Naive B cell (primary cell): Measurements from ENCODE around the gene CDX2. TPM values are rescaled to one million over a fixed set of nuclear protein-coding genes. Genes with fewer than 3 reads are reported as not detected.

Experiments used
- ATAC-seq, 2 donors: fragments of 150-1000 bp; cut with Tn5 transposase; 2 replicates each; pipeline ENCODE4 v1.10.0; 2021; ENCODE audit warnings: low read depth in 2 of 2, mild to moderate bottlenecking in 2 of 2, moderate library complexity in 2 of 2
- DNase-seq: peaks from one replicate; pipeline ENCODE4 v3.0.0; 2022
- H3K27ac Mint-ChIP-seq, 6 donors: one replicate each; pipeline ENCODE4 v1.8.0; 2020 to 2022; ENCODE audit warnings: mild to moderate bottlenecking in 6 of 6, mixed read lengths in 6 of 6, moderate library complexity in 5 of 6, inconsistent platforms in 2 of 6
- H3K27me3 Mint-ChIP-seq, 3 donors: one replicate each; pipeline ENCODE4 v1.8.0; 2021 to 2022; ENCODE audit warnings: mixed read lengths in 3 of 3, mild to moderate bottlenecking in 1 of 3
- H3K36me3 Mint-ChIP-seq, 2 donors: one replicate each; pipeline ENCODE4 v1.8.0; 2020 to 2022; ENCODE audit warnings: mixed read lengths in 2 of 2, inconsistent platforms in 1 of 2, mild to moderate bottlenecking in 1 of 2
- H3K4me1 Mint-ChIP-seq, 3 donors: one replicate each; pipeline ENCODE4 v1.8.0; 2020 to 2022; ENCODE audit warnings: mixed read lengths in 3 of 3, inconsistent platforms in 1 of 3, mild to moderate bottlenecking in 1 of 3, moderate library complexity in 1 of 3
- H3K4me3 Mint-ChIP-seq, 8 donors: one replicate each; pipeline ENCODE4 v1.8.0; 2020 to 2022; ENCODE audit warnings: mild to moderate bottlenecking in 8 of 8, mixed read lengths in 8 of 8, moderate library complexity in 8 of 8, inconsistent platforms in 2 of 8
- H3K9me3 Mint-ChIP-seq, 7 donors: one replicate each; pipeline ENCODE4 v1.8.0; 2020 to 2022; ENCODE audit warnings: mixed read lengths in 7 of 7, mild to moderate bottlenecking in 5 of 7, inconsistent platforms in 2 of 7, moderate library complexity in 1 of 7
- polyA plus RNA-seq, 6 donors: library from polyadenylated mRNA; unstranded; fragments of 300-500 nt; fragmentation: Illumina TruSeq; gene quantifications; one replicate each; pipeline ENCODE4 v1.2.3, GENCODE V29; 2021; ENCODE audit warnings: low read depth in 6 of 6

Gene CDX2
- polyA plus RNA-seq, 6 donors from 2014 or later: not detected

DNA sequence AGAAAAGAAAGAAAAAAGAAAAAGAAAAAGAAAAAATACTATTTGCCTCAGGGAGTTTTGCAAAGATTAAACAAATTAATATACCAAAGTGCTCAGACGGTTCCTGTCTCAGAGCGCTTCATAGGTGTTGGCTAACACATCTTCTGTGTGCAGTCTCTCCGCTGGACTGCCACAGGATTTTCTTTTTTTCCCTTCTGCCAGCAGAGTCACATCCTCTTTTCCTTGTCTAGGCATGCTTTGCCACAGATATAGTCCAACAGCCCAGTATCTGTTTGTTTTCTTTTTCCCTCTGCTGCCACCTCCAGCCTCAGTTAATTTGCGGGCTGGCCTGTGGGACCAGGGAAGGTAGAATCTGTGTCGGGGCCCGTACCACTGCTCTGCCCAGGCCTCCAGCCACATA lies 22.8 kb upstream of the CDX2 start:
- no peak for DNase-seq
- H3K27me3 Mint-ChIP-seq: peaks cover 0 to 5% (median 0%) of the 10 kb centered on the region in 3 donors
- no peaks in the 10 kb centered on the region for H3K9me3 Mint-ChIP-seq
- ATAC-seq: no peak
- no peaks in the 10 kb centered on the region for H3K36me3 Mint-ChIP-seq
- H3K4me1 Mint-ChIP-seq: no peaks in the 10 kb centered on the region
- no peak overlapping the region for H3K27ac Mint-ChIP-seq
- H3K4me3 Mint-ChIP-seq: no peak overlapping the region

DNA sequence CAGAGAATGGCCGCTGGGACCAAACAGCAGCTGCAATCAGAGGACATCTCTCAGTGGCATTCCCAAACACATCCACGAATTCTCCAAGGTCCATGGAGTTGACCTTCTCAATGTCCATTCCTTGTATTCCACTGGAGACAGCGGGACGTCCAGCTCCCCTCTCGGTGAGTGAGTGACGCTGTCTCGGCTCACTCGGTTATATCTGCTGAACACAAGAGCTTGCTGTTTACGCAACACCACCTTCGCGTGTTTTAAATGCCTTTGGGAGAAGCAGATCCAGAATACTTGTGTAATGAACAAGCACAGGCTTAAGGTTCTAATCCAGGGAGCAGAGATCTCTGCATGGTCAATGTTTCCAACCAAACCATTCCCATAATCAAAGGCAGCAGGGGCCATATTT lies 19.4 kb upstream of the CDX2 start, which contains the start of gene URAD:
Gene URAD, minus strand, starts transcription at position 174 of the 400 bp plus-strand sequence. Its CDS starts 56 bp downstream, at position 118.
- Mint-ChIP-seq H3K27me3 (peaks cover 5 to 14% (median 10%) of the 10 kb centered on the region in 3 donors), H3K27ac (peak within 1 kb of the TSS in 1 of 6 donors; percentile 76), H3K4me1 (peaks cover 0 to 4% (median 0%) of the 10 kb centered on the region in 3 donors), H3K9me3 (no peaks in the 10 kb centered on the region), H3K36me3 (no peaks in the 10 kb centered on the region), H3K4me3 (no peak within 1 kb of the TSS)
- no peak for DNase-seq
- ATAC-seq: no peak

DNA sequence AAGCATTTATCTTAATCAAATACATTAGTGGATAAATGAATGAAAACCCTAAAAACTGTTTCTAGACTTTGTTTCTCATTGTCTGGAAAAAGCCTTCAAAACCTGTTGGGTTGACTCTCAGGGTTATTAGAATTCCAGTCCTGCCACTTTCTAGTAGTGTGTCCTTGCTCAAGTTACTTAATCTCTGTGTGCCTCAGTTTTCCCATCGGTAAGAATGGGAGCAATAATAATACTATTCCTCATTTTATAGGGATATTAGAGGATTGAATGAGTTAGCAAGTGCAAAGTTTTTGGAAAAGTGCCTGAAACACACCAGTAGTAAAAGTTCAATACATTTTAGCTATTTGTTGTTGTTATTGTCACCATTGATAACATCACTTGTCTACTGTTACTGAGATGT lies 16.5 kb upstream of the CDX2 start:
- H3K4me3 Mint-ChIP-seq: no peak overlapping the region
- ATAC-seq (no peak), DNase-seq (no peak)
- no peaks in the 10 kb centered on the region for H3K36me3 Mint-ChIP-seq
- peaks cover 29 to 43% (median 40%) of the 10 kb centered on the region in 3 donors for H3K27me3 Mint-ChIP-seq
- H3K9me3 Mint-ChIP-seq: no peaks in the 10 kb centered on the region
- peaks cover 0 to 6% (median 4%) of the 10 kb centered on the region in 3 donors for H3K4me1 Mint-ChIP-seq
- H3K27ac Mint-ChIP-seq: no peak overlapping the region

DNA sequence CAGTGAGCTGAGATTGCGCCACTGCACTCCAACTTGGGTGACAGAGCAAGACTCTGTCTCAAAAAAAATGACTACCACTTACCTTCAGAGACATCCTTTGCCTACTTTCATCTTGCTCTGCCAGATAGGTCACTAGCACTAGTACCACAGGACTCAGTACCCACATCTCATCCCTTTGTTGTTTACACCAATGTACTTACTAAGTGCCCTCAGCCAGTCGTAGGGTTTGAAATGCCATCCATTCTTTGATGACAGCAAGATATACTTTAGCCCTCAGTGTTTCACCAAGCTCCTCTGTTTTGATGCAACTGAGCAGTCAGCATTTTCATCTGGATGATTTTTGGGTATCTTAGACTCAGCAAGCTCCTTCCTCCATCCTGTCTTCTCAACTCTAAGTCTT lies 13.2 kb upstream of the CDX2 start:
- Mint-ChIP-seq H3K4me1 (peaks cover 19 to 25% (median 24%) of the 10 kb centered on the region in 3 donors), H3K36me3 (no peaks in the 10 kb centered on the region), H3K27ac (peak overlapping the region in 1 of 6 donors; percentile 74), H3K9me3 (no peaks in the 10 kb centered on the region), H3K4me3 (no peak overlapping the region), H3K27me3 (peaks cover 51 to 70% (median 69%) of the 10 kb centered on the region in 3 donors)
- ATAC-seq (no peak), DNase-seq (no peak)

DNA sequence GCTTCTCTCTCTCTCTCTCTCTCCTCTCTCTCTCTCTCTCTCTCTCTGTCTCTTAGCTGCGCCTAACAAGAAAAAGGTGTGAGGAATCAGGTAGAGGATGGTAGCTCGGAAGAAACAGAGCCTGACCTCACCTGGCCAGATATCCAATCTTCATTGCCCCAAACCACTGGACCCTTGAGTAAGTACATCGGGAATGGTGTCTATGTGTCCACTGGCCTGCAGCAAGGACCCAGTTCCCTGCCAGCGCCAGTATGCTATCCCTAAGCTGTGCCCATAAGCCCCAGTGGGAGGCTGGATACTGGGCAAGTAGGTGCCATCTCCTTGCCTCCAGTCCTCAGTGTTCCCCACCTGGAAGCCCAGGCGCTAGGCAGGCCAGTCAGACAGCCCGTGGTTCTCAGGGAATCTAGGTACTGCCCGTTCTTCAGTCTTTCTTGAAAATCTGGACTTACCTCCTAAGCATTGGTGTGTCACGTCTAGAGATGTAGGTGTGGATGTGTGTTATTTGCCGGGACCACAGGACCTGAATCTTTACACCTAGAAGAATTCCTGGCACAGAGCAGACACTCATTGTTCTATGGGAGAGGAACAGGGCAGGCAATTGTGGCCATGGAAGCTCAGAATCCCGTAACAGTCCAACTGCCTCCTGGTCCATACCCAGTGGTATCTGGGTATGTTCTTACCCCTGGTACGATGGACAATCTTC lies 12.0 kb upstream of the CDX2 start:
- Mint-ChIP-seq H3K9me3 (no peaks in the 10 kb centered on the region), H3K27ac (peak overlapping the region in 3 of 6 donors; percentile 49 to 93 (median 71))

DNA sequence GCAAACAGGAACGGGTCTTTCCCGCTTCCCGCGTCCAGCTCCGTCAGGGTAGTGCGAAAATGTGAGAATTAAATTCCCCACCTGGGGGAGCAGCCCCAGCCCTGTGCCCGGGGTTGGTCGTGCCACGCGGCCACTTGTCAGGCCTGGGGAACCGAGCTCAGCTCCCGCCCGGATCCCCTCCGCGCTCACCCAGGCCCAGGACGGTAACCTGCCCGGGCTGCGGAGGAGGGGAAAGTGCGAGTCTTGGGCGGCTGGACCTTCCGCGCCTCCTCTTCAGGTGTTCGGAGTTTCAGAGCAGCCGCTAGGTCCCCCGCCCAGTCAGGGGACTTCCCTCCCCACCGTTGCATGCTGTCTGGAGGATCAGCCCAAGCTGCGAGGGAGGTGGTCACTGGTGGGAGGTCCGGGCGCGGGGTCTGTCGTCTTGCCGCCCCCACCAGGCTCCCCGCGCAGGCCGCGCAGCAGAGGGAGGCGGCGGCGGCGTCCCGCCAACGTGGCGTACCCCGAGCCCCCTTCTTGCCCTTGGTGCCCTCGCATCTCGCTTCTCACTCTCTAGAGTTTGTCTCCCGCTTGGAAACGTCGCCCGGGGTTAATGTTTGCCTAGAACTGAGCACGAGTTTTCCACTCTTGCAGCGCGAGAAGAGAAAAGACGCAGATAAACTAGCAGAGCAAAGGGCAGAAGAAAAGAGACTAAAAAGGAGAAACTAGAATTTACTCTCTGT lies 11.3 kb upstream of the CDX2 start:
- Mint-ChIP-seq H3K9me3 (no peaks in the 10 kb centered on the region), H3K27me3 (peaks cover 69 to 87% (median 83%) of the 10 kb centered on the region in 3 donors), H3K36me3 (no peaks in the 10 kb centered on the region), H3K27ac (peak overlapping the region in 1 of 6 donors; percentile 93), H3K4me1 (peaks cover 24 to 35% (median 32%) of the 10 kb centered on the region in 3 donors), H3K4me3 (peak overlapping the region; percentile 7 to 89 (median 77))
- peak; percentile 20 to 32 for ATAC-seq
- DNase-seq: no peak

More for the DNA sequence above, 12.0 kb upstream of the CDX2 start:
- no peaks in the 10 kb centered on the region for H3K36me3 Mint-ChIP-seq
- peaks cover 63 to 80% (median 76%) of the 10 kb centered on the region in 3 donors for H3K27me3 Mint-ChIP-seq
- H3K4me1 Mint-ChIP-seq: peaks cover 24 to 28% (median 25%) of the 10 kb centered on the region in 3 donors
- no peak for ATAC-seq
- peak overlapping the region in 7 of 8 donors; percentile 18 to 89 (median 75) for H3K4me3 Mint-ChIP-seq
- no peak for DNase-seq

DNA sequence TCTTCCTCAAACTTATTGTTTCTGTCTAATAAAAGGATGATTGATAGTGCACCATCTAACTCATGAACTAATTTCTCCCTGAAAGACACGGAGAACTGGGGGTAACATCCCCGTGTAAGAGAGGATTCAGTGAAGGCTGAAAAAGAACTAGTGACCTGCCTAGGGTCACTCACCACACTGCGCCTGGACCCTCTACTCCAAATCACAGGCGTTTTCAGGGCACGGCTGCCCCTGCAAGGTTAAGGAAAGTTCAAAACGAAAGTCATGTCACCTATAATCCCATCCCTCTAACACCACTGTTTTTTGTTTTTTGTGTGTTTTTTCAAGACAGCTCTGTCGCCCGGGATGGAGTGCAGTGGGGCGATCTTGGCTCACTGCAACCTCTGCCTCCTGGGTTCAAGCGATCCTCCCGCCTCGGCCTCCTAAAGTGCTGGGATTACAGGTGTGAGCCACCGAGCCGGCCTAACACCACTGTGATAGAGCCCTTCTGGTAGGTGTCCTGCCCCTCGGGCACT lies 10.7 kb upstream of the CDX2 start:
- Mint-ChIP-seq H3K27me3 (peaks cover 75 to 93% (median 89%) of the 10 kb centered on the region in 3 donors), H3K4me1 (peaks cover 24 to 38% (median 35%) of the 10 kb centered on the region in 3 donors), H3K27ac (peak overlapping the region in 2 of 6 donors; percentile 2 to 60), H3K4me3 (peak overlapping the region; percentile 7 to 86 (median 77)), H3K36me3 (no peaks in the 10 kb centered on the region), H3K9me3 (peaks cover 0 to under 1% (median 0%) of the 10 kb centered on the region in 7 donors)
- ATAC-seq (peak in 1 of 2 donors; percentile 4), DNase-seq (no peak)

DNA sequence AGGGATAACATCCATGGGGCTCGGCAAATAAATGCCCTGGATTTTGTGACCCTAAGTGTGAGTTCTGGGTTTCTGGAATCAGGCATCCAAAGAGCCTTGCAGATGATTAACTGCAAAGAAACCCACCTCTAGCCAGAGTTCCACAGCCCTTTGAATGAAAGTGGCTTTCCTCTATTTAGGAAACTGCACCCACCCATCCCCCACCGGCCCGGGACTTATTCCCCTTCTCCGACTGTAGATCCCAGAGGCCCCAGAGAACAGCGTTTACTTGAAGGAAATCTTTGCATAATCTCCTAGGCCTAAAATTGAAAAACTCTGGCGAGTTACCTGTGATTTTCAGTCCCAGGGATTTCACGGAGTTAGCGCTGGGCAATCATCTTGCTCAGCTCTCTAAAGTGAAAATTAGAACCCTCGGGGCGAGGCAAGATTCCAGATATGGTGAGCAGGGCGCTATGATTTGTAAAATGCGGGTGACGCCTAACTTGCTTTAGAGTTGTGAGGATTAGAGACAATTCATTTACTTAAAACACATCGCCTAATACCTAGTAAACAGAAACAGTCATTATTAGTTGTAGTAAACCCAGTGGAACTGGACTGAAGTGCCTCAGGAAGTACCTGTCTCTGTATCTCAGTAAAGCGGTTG lies 10.0 kb upstream of the CDX2 start:
- ATAC-seq (no peak), DNase-seq (no peak)
- peaks cover 0 to 2% (median 0%) of the 10 kb centered on the region in 7 donors for H3K9me3 Mint-ChIP-seq
- peaks cover 21 to 39% (median 38%) of the 10 kb centered on the region in 3 donors for H3K4me1 Mint-ChIP-seq
- peak overlapping the region; percentile 36 to 86 (median 77) for H3K4me3 Mint-ChIP-seq
- H3K36me3 Mint-ChIP-seq: no peaks in the 10 kb centered on the region
- peak overlapping the region in 4 of 6 donors; percentile 0 to 86 (median 26) for H3K27ac Mint-ChIP-seq
- peaks cover 78 to 97% (median 92%) of the 10 kb centered on the region in 3 donors for H3K27me3 Mint-ChIP-seq

DNA sequence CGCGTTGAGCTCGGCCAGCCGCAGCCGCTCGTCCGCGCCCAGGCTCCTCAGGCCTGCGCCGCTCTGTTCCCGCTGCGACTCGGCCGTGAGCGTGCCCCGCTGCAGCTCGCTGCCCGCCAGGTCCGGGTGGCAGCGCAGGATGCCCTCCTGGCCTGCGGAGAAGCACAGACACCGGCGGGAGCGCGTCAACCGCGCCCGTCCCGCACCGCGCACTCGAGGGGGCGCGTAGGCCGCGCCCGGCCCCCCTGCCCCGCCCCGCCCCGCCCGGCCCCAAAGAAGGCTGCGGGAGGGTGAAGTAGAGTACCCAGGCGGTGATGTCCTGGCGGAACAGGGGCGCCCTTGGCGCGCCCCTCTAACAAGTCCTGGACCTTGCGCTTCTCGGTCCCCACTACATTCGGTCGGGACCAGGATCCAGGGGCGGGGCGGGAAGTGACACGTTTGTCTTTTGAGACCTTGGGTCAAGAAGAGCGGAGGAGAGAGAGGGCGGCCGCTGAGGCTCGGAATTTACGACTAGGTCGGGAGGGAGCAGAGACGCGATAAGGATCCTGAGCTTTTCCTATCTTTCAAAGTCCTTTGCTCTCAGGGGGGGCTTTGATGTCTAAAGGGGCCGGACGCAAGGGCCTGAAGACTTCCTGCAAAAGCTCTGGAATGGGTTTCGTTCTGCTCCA lies 9.3 kb upstream of the CDX2 start:
- peaks cover 0 to 2% (median 0%) of the 10 kb centered on the region in 7 donors for H3K9me3 Mint-ChIP-seq
- no peak for ATAC-seq
- peak overlapping the region in 2 of 6 donors; percentile 80 to 86 for H3K27ac Mint-ChIP-seq
- H3K4me1 Mint-ChIP-seq: peaks cover 20 to 39% (median 38%) of the 10 kb centered on the region in 3 donors
- peaks cover 84 to 97% (median 92%) of the 10 kb centered on the region in 3 donors for H3K27me3 Mint-ChIP-seq
- no peaks in the 10 kb centered on the region for H3K36me3 Mint-ChIP-seq
- peak overlapping the region in 7 of 8 donors; percentile 17 to 85 (median 66) for H3K4me3 Mint-ChIP-seq
- no peak for DNase-seq

DNA sequence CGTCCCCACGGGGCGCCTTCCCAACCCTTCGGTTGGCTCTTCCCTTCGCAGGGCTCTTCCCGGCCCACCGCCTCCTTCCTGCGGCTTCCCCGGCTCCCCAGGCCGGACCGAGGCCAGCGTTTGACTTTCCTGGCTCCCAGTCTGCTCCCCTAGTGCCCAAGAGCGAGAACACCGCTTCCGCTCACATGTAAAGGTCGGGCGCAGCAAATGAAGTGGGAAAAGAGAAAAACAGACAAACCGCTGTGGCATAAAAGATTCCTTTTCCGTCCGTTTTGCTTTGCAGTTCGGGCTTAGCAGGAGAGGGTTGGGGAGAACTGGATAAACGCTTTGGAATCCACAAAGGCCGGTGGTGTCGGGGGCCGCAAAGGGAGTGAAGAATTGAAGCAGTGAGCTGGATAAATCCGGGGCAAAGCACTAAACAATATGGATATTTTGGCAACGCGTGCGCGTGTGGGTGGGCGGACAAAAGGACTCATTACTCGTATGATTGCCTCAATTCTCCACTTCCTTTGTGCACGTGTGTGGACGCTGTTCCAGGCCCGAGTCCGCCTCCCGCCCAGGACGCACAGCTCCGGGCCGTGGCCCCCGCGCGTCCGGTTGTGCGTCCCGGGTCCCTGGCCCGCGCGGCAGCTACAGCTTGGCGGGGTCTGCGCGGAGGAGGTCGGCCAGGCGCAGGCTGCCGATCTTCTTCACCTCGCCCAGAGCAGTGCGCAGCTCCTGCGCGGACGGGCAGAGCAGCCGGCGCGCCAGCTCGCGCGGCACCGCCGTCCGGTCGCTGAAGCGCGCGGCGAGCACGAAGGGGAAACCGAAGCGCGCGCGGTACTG lies 8.6 kb upstream of the CDX2 start:
- Mint-ChIP-seq H3K4me1 (peaks cover 20 to 39% (median 38%) of the 10 kb centered on the region in 3 donors), H3K27me3 (peaks cover 85 to 96% (median 89%) of the 10 kb centered on the region in 3 donors), H3K36me3 (no peaks in the 10 kb centered on the region), H3K9me3 (peaks cover 0 to 2% (median 0%) of the 10 kb centered on the region in 7 donors), H3K4me3 (peak overlapping the region in 7 of 8 donors; percentile 30 to 80 (median 61)), H3K27ac (peak overlapping the region in 3 of 6 donors; percentile 76 to 93 (median 90))
- no peak for DNase-seq
- ATAC-seq: no peak

DNA sequence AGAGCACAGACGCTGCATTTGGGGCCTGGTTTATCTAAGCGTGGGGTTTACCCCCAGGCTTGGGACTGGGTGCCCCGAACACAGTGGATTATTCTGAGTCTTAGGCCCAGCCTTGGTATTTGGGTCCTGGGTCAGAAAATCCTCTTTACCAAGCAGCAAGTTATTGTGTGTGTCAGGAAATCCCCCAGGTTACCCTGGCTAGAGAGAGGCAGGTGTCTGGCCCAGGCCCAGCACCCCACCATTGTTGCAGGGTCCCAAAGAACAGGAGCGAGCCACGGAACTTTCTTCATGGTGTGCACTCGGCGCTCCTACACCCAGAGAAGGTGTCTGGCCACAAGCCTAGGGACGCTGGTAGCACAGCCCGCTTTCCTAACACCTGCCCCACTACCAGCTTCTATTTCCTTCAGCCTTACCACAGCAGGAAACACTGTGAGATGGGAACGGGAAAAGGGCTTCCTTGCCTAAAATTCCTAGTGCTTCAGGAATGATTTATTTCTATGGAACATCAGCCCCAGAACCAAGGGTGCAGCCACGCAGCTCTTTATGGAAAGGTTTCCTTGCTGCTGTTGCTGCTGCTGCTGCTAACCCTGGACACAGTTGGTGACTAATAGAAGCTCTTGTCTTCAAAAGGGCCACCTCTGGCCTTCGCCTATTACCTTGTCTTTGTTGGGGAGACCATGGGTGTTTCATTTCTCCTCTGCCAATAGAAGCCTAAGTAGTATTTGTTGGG lies 7.4 kb upstream of the CDX2 start:
- Mint-ChIP-seq H3K27ac (peak overlapping the region in 2 of 6 donors; percentile 20 to 65), H3K4me1 (peaks cover 20 to 39% (median 38%) of the 10 kb centered on the region in 3 donors), H3K27me3 (peaks cover 75 to 94% (median 80%) of the 10 kb centered on the region in 3 donors), H3K9me3 (peaks cover 0 to 2% (median 0%) of the 10 kb centered on the region in 7 donors), H3K36me3 (no peaks in the 10 kb centered on the region), H3K4me3 (peak overlapping the region in 3 of 8 donors; percentile 37 to 69 (median 37))
- no peak for DNase-seq
- peak in 1 of 2 donors; percentile 6 for ATAC-seq
